GM18951 (cell line): ENCODE results near the gene SULF2.

Experiments
- POLR2A ChIP-seq: IDR thresholded peaks from 4 replicates; pipeline ENCODE4 v1.6.1; 2011; ENCODE audit warnings: mild to moderate bottlenecking; ENCODE audit not compliant: insufficient read length, insufficient read depth; ENCODE audit errors: extremely low read depth
- in situ Hi-C: fragments of 300-500 bp; cut with MboI; formaldehyde crosslinking; loops from one replicate; pipeline ENCODE4 v1.12.0; 2022; ENCODE audit warnings: low sequenced_read_pairs, mixed read lengths, inconsistent platforms; ENCODE audit not compliant: unreplicated experiment

SULF2 gene

GRCh38 chr20:47773371-47773786, 11.9 kb downstream of the SULF2 start:
- in situ Hi-C loops = no loop called here
- TF ChIP-seq POLR2A = no peak

- in situ Hi-C loops = no loop called here
- TF ChIP-seq POLR2A = no peak
Observed at GRCh38 chr20:47770935-47771334, 14.3 kb downstream of the SULF2 start.

DNA sequence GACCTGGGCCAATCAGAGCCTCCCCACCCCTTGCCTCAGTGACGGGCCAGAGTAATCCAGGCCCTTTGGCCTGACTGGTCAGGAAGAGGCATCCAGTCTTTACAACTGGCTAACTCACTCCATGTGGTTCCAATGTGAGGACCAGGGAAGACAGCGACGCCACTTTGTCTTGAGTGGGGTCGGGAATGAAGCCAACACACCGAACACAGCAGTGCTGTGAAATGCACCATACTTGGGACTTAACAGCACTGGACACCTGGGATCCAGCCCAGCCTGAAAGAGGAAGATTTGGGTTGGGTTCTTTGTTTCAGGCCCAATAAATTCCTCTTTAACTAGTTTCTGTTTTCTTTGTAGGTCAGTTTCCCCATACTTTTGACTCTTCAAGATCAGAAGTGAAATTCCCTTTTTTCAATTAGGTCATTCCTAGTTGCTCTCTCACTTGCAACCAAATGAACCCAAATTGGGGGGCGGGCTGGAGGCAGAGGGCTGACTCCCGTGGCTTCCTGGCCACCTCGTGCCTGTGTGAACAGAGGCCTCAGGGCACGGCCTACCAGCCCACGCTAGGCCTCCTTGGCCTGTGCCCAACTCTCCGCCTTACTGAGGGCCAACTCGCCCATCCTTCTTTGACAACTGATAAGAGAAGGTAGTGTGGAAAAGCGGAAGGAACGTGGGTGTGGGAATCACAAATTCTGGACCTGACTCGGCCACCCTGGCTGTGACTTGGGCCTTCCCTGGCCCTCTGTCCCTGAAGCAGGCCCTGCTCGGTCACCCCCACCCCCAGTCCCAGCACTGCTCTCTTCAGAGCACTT, 17.1 kb downstream of the SULF2 start:
- TF ChIP-seq POLR2A = no peak
- in situ Hi-C loops = no loop called here

DNA sequence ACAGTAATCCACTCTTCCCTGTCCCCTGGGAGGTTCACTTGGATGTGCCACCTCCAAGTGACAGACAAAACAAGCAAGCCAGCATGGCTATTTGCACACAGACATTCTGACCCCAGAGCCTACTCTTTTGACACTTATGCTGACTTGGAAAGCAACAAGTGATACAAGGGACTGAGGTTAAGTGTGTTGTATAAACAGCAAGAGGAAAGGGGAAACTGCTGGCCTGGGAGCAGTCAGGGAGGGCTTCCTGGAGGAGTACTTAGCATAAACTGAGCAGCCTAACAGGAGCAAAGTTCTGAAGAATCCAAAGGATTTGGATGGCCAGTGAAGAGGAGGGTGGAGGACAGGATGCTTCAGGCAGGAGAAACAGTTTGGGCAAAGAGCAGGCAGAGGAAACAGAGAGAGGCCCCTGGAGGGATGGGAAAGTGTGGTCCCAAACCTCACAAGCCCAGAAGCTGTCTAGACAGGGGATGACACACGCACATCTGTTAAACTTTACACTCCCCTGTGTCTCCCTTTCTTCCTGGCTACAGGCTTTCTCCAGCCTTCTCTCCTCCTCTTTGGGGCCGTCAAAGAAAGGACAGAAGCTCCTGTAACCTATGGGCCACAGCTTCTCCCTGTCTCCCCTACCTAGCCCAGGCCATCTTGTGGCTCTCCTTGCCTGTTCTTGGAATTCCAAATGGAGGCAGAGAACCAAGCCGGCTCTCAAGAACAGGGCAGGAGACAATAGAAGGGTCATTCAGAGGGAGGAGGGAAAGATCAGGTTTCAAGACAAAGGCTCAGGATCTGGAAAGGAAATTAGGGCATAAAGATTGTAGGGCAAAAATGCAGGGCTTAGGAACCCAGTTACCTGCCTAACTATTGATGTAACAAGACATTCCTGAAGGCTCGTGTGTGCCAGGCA, 19.3 kb downstream of the SULF2 start:
- TF ChIP-seq POLR2A = no peak
- in situ Hi-C loops = no loop called here

- in situ Hi-C loops = no loop called here
- TF ChIP-seq POLR2A = no peak
Observed at GRCh38 chr20:47765271-47765670, 20.0 kb downstream of the SULF2 start.

GRCh38 chr20:47764154-47764733, 21.0 kb downstream of the SULF2 start:
- TF ChIP-seq POLR2A = no peak
- in situ Hi-C loops = no loop called here

DNA sequence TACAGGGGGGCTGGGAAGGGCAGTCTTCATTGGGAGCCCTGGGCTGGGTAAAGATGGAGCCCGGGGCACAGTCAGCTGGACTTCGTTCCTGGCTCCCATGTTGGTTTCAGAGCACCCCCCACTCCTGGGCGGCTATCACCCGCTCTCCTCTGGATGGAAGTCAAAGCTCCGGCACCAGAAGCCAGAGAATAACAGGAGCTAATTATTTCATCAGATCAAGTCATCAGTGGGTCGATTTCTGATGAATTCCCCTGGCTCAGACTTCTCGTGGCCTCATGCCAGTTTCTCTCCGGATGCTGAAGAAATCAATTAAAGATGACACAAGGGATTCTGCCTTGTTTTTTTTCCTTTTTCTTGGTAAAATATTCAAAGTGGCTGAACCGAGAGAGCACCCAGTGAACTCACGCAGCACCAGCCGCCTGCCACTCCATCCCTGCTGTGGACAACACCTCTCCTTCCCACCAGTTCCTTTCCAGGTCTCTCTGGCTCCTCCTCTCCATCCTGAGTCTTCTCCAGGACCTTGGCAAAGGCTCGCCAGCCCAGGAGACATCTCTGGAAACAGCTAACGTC, 22.5 kb downstream of the SULF2 start:
- no peak for TF ChIP-seq POLR2A
- in situ Hi-C loops = no loop called here

DNA sequence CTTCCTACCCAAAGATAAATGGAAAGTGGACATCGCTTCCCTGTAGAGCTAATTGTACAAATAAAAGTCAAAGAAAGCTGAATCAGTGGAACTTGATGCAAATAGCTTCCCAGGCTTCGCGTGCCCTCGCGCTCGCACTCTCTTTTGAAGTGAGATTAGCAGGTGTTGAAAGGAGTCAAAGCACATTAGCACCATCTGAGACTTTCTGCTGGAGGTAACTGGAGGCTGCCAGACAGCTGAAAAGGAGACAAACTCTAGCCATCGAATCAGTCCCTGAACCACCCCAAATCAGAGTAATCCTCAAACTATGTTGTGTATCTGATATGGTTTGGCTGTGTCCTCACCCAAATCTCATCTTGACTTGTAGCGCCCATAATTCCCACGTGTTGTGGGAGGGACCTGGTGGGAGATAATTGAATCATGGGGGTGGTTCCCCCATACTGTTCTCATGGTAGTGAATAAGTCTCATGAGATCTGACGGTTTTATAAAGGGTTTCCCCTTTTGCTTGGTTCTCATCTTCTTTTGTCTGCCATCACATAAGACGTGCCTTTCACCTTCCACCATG, 23.7 kb downstream of the SULF2 start:
- in situ Hi-C loops = no loop called here
- no peak for TF ChIP-seq POLR2A

GRCh38 chr20:47760686-47761481, 24.4 kb downstream of the SULF2 start:
- TF ChIP-seq POLR2A = no peak
- in situ Hi-C loops = no loop called here

GRCh38 chr20:47758517-47759450, 26.5 kb downstream of the SULF2 start:
- TF ChIP-seq POLR2A = no peak
- in situ Hi-C loops = no loop called here
